ENCODE results near the gene FOXJ1. TPM values are rescaled to one million over a fixed set of nuclear protein-coding genes. Genes with fewer than 3 reads are reported as not detected.
A peak's percentile ranks its signal among the peaks of the same experiment; 100 is the strongest.

The FOXJ1 gene
- total RNA-seq, 2 donors from 2014 or later, result 0.46 to 0.56 TPM

- Mint-ChIP-seq H3K36me3 (peaks cover 24 to 25% of the 10 kb centered on the region in 2 donors), H3K9me3 (no peaks in the 10 kb centered on the region), H3K27ac (peak overlapping the region in 1 of 2 donors; percentile 79)
- DNase-seq (ENCODE audit: low spot score in 2 of 2), result no peak
- ATAC-seq, result no peak
Observed at GRCh38 chr17:76150712-76151622, 9.9 kb upstream of the FOXJ1 start.

DNA sequence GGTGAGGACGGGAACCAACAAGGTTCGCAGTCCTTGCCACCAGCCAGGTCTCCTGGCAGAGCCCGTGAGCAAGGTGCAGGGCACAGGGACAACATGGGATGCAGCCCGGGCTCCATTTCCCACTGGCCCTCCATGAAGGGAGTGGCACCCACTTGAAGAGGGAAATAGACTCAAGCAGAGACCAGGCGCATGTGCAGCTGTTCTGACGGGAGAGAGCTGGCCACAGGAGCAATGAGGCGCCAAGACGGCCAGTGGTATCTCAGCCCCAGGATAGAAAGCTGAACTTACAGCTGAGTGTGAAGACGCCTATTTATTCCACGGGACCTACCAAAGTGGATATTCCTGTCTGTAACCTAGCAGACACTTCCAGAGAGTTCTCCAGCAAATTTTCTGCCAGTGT, 8.2 kb upstream of the FOXJ1 start:
- ATAC-seq (no peak), DNase-seq (ENCODE audit: low spot score in 2 of 2) (no peak)
- Mint-ChIP-seq H3K9me3 (no peaks in the 10 kb centered on the region), H3K36me3 (peaks cover 24% of the 10 kb centered on the region in 2 donors), H3K27ac (peak overlapping the region in 1 of 2 donors; percentile 46)

- ATAC-seq (no peak), DNase-seq (ENCODE audit: low spot score in 2 of 2) (no peak)
- peaks cover 18 to 19% of the 10 kb centered on the region in 2 donors for H3K36me3 Mint-ChIP-seq
- H3K9me3 Mint-ChIP-seq, result no peaks in the 10 kb centered on the region
- H3K27ac Mint-ChIP-seq, result no peak overlapping the region
Observed at GRCh38 chr17:76148015-76148326, 6.9 kb upstream of the FOXJ1 start.

GRCh38 chr17:76147211-76148014, 6.4 kb upstream of the FOXJ1 start:
- ATAC-seq (no peak), DNase-seq (ENCODE audit: low spot score in 2 of 2) (peak in 1 of 2 donors; percentile 52)
- H3K9me3 Mint-ChIP-seq, result no peaks in the 10 kb centered on the region
- H3K27ac Mint-ChIP-seq, result no peak overlapping the region
- peaks cover 15 to 19% of the 10 kb centered on the region in 2 donors for H3K36me3 Mint-ChIP-seq

GRCh38 chr17:76146053-76146851, 5.2 kb upstream of the FOXJ1 start:
- ATAC-seq, result peak in 1 of 2 donors; percentile 49
- no peaks in the 10 kb centered on the region for H3K9me3 Mint-ChIP-seq
- H3K36me3 Mint-ChIP-seq, result peaks cover 8 to 9% of the 10 kb centered on the region in 2 donors
- DNase-seq (ENCODE audit: low spot score in 2 of 2), result peak in 1 of 2 donors; percentile 55
- peak overlapping the region; percentile 94 to 97 for H3K27ac Mint-ChIP-seq

DNA sequence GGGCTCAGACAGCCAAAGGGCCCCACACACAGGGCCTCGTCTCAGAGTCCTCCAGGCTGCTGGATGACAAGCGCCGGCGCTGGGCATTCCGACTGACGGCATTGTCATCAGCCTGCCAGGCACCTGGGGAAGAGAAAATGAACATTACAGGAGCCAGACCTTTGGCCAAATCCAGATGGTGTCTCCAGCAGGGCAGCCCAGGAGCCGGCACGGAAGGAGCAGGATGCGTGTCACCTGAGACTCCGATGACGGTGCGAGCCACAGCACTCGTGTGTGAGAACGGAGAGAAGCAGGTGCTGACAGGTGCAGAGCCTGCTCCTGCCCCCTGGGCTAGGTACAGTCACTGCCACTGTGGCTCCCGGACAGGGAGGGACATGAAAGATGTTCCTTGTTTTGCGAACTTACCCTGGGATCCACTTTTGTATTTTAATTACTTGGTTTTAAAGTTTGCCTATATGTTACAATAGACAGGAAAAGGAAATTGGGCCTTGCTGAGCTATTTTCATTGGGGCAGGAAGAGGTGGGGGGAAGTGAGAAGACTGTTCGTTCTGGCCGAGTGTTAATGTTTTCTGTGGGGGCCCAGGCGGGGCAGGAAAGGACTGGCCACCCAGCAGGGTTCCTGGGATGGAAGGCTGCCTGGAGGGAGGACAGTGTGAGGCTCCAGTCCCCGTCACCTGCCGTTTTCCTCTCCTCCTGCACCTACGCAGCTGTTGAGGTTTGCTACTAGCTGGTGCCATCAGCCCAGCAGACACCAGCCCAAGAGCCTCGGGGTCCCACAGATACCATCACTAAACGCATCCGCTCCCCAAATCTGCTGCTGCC, 4.4 kb upstream of the FOXJ1 start:
- ATAC-seq, result peak in 1 of 2 donors; percentile 67
- H3K36me3 Mint-ChIP-seq, result peaks cover 0 to 9% of the 10 kb centered on the region in 2 donors
- H3K9me3 Mint-ChIP-seq, result no peaks in the 10 kb centered on the region
- DNase-seq (ENCODE audit: low spot score in 2 of 2), result peak in 1 of 2 donors; percentile 58
- H3K27ac Mint-ChIP-seq, result peak overlapping the region; percentile 94 to 97

GRCh38 chr17:76142585-76143041, 1.6 kb upstream of the FOXJ1 start:
- Mint-ChIP-seq H3K36me3 (peaks cover 0 to 9% of the 10 kb centered on the region in 2 donors), H3K9me3 (no peaks in the 10 kb centered on the region), H3K27ac (peak overlapping the region; percentile 75 to 97)
- DNase-seq (ENCODE audit: low spot score in 2 of 2) (peak in 1 of 2 donors; percentile 49), ATAC-seq (no peak)

DNA sequence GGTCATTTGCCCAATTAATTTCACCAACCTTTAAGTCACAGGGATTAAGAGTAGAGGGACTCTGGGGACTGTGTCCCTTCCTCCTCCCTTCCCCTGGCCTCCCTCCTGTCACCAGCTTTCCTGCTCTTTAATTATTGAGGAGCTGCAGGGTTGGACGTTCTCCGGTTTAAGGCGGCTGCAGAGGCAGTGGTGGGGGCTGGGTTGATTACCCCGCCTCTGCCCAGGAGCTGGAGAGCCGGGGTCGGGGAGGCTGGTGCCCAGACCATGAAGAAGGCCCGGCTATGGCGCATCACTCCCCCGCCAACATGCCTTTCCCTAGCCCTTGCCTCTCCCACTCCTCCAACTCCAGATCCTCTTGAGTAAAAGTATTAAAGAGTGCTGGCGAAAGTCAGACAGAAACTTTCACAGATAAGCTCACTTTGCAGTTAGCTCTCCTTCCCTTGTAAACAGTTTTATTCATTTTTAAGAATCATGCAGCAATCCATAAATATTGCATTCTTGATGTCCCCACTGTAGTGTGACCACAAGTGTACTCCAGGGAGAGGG, 1.1 kb upstream of the FOXJ1 start:
- ATAC-seq (no peak), DNase-seq (ENCODE audit: low spot score in 2 of 2) (peak in 1 of 2 donors; percentile 39)
- H3K36me3 Mint-ChIP-seq, result peaks cover 0 to 9% of the 10 kb centered on the region in 2 donors
- peak overlapping the region in 1 of 2 donors; percentile 97 for H3K27ac Mint-ChIP-seq
- H3K9me3 Mint-ChIP-seq, result no peaks in the 10 kb centered on the region

- ATAC-seq (no peak), DNase-seq (ENCODE audit: low spot score in 2 of 2) (no peak)
- peaks cover 0 to 5% of the 10 kb centered on the region in 2 donors for H3K36me3 Mint-ChIP-seq
- no peak overlapping the region for H3K27ac Mint-ChIP-seq
- no peaks in the 10 kb centered on the region for H3K9me3 Mint-ChIP-seq
Observed at GRCh38 chr17:76140661-76141211, 309 bp downstream of the FOXJ1 start.

DNA sequence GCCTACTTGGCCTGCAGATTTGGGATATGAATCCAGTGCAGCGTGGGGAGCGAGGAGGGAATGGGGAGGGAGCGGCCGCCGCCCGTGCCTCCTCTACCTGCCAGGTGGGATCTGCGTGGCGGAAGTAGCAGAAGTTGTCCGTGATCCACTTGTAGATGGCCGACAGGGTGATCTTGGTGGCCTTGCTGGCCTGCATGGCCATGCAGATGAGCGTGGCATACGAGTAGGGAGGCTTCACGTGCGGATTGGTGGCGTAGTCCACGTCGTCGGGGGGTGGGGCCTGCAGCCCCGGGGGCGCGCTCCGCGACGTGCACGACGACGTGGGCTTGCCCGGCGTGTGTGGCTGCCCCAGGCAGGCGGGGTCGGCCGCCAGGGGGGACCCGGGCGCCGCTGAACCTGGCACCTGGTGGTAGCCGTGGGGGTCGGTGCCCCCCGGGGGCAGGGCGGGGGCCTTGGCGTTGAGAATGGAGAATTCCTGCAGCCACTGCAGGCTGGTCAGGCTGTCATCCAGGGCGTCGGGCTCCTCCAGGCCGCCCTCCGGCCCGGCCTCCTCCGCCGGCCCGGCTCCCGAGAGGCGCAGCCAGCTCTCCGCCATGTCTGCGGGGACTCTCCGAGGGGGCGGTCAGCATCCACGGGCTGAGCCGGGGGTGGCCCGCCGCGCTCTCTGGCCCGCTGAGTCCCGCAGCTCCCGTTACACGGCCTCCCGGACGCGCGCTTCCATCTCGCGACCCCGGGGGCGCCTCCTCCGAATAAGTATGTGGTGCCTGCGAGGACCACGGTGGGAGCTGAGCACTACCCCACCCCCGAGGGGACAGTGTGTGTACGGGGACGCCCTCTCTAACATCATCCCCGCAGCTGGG, 1.0 kb downstream of the FOXJ1 start:
- H3K27ac Mint-ChIP-seq, result peak overlapping the region in 1 of 2 donors; percentile 36
- no peak for DNase-seq (ENCODE audit: low spot score in 2 of 2)
- no peaks in the 10 kb centered on the region for H3K9me3 Mint-ChIP-seq
- ATAC-seq, result peak; percentile 27 to 32
- no peaks in the 10 kb centered on the region for H3K36me3 Mint-ChIP-seq

DNA sequence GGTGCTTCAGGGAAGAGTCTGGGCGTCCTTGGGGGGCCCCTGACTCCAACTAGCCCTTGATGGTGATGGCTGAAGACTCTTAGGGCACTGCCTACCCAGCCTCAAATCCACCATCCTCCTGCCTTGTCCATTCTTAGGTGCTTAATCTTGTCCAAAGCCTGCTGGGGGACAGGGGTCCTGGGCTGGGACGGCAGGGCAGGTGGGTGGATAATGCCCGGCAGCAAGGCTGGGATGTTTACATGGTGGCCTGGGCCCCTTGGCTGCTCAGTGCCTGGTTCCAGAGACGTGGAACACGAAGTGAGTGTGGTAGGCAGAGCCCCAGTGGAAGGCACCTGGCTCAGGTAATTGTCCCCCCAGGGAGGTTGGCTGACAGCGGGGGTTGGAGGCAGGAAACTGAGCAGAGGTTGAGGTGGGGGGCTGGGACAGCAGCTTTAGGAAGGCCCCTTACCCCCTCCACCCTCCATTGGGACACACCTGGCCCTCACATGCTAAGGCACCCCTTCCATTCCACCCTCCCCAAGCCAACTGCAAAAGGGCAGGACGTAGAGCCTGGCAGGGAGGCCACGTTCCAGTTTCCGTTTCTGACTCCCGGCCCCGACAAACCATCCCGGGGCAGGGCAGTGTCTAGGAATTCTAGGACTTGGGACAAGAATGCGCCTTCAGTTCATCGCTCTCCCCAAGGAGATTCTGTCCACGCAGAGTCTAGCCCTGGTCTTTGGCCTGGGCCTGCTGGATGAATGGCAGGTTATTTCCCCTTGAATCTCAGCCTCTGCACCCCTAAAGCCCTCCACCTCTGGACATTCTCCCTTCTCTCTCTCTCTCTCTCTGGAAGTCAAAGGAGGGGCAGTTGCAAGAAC, 1.9 kb downstream of the FOXJ1 start:
- no peak for DNase-seq (ENCODE audit: low spot score in 2 of 2)
- Mint-ChIP-seq H3K27ac (peak overlapping the region in 1 of 2 donors; percentile 36), H3K36me3 (no peaks in the 10 kb centered on the region), H3K9me3 (no peaks in the 10 kb centered on the region)
- ATAC-seq, result no peak

DNA sequence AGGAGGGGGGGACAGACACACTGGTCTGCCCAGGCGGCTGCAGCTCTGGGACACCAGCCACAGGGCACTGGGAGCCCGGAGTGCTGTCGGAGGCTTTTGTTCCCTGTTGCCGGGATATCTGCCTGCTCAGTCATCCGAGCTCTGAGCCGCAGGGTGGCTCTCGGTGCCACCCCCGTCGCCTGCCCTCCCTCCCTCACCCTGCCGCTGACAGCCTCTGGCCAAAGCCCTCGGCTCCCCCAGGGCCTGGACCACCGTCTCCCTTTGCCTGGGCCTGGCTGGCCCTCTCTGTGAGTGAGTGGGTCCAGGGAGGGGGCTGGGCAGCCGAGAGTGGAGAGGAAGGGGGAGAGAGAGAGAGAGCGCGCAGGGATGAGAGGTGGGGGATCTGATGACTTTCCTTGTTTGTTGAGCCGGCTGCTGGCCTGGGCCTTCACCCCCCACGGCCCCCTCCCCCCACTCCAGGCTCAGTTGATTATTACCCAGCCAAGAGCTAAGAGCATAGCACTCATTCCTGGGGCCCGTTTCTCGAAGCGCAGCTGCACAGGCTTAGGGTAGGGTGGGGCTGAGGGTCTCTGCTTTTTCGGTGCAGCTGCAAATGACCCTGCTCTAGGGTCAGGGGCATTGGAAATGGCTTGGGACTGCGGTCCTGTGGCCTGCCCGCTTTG, 2.7 kb downstream of the FOXJ1 start:
- Mint-ChIP-seq H3K9me3 (no peaks in the 10 kb centered on the region), H3K36me3 (no peaks in the 10 kb centered on the region), H3K27ac (no peak overlapping the region)
- no peak for ATAC-seq
- DNase-seq (ENCODE audit: low spot score in 2 of 2), result no peak
